Measurements from ENCODE around the gene UBE3D. TPM values are rescaled to one million over a fixed set of nuclear protein-coding genes. Genes with fewer than 3 reads are reported as not detected.

The UBE3D gene
- total and polyA plus RNA-seq, 2 experiments from 2014 or later = 17.5 to 31.4 TPM

GRCh38 chr6:83038246-83038645, 27.4 kb downstream of the UBE3D start:
- Histone ChIP-seq H3K79me2 (replicated peaks; ENCODE audit: insufficient read depth) (no peaks in the 10 kb centered on the region), H3K9me2 (ENCODE audit: insufficient read depth) (no peaks in the 10 kb centered on the region), H3K27me3 (ENCODE audit: insufficient read depth) (no peaks in the 10 kb centered on the region), H3K27ac (ENCODE audit: low read depth) (no peak overlapping the region), H4K20me1 (replicated peaks; ENCODE audit: insufficient read depth) (no peaks in the 10 kb centered on the region), H3K4me1 (ENCODE audit: insufficient read depth) (no peaks in the 10 kb centered on the region), H3K4me2 (no peak overlapping the region), H3F3A (replicated peaks; ENCODE audit: low read depth) (no peaks in the 10 kb centered on the region), H3K36me3 (ENCODE audit: insufficient read depth) (peaks cover 15% of the 10 kb centered on the region; the same call in 1 of the 2 replicates), H3K4me3 (no peak overlapping the region), H2AFZ (no peak overlapping the region)
- no peak overlapping the region for H3K27ac Mint-ChIP-seq
- TF ChIP-seq REST (IDR thresholded peaks at IDR 0.05; ENCODE audit: unreplicated experiment) (no peak), NANOG (IDR thresholded peaks at IDR 0.05; ENCODE audit: borderline replicate concordance) (no peak), ZNF114 (CRISPR knock-in tag; IDR thresholded peaks at IDR 0.05) (no peak), JUNB (IDR thresholded peaks at IDR 0.05; ENCODE audit: unreplicated experiment) (no peak), EZH2 (IDR thresholded peaks at IDR 0.05; ENCODE audit: low read depth, unreplicated experiment) (no peak), ZNF331 (CRISPR knock-in tag; IDR thresholded peaks at IDR 0.05; ENCODE audit: low read depth) (no peak), STAT1 (IDR thresholded peaks at IDR 0.05; ENCODE audit: unreplicated experiment) (no peak), ZNF462 (CRISPR knock-in tag; IDR thresholded peaks at IDR 0.05) (no peak), CREB1 (CRISPR knock-in tag; IDR thresholded peaks at IDR 0.05; ENCODE audit: low read depth) (no peak), EZH2phosphoT487 (IDR thresholded peaks at IDR 0.05; ENCODE audit: unreplicated experiment) (no peak), ETS1 (IDR thresholded peaks at IDR 0.05) (no peak), CTCF (conservative IDR thresholded peaks at IDR 0.05; ENCODE audit: low read depth in 2 of 2) (no peak), POLR2AphosphoS5 (IDR thresholded peaks at IDR 0.05; ENCODE audit: low read depth) (no peak)
- H3K4me1 Mint-ChIP-seq = no peaks in the 10 kb centered on the region
- no peaks in the 10 kb centered on the region for H3K27me3 Mint-ChIP-seq (ENCODE audit: insufficient read depth, low read depth, poor library complexity)
- no peak for ATAC-seq
- peaks cover 23% of the 10 kb centered on the region for H3K9me3 Mint-ChIP-seq
- H3K36me3 Mint-ChIP-seq (ENCODE audit: low read depth) = peaks cover 41% of the 10 kb centered on the region
- H3K4me3 Mint-ChIP-seq = no peak overlapping the region
- no peak for DNase-seq (ENCODE audit: low spot score)
